Thoracic aorta (tissue), 2 donors: ENCODE results near the gene FHIT. TPM values are rescaled to one million over a fixed set of nuclear protein-coding genes. Genes with fewer than 3 reads are reported as not detected.
"Not testable (repeated sequence)": the region's sequence is repeated elsewhere in the genome, so short reads cannot be mapped to it uniquely, and the experiment has no call there.

ENCODE experiments used
- ATAC-seq: fragments of 150-250 bp; one replicate; pipeline ENCODE4 v1.8.0; 2017; ENCODE audit warnings: low read depth; ENCODE audit not compliant: insufficient number of reproducible peaks, low FRiP score
- DNase-seq: peaks from one replicate; pipeline ENCODE4 v3.0.0-alpha.2; 2020; ENCODE audit warnings: low spot score
- H3K27ac ChIP-seq, 2 donors: fragments of 200-600 bp; sonication (generic); 1 replicate in 1 of 2; 2 replicates in 1 of 2; pipeline ENCODE4 v1.5.1; 2016; ENCODE audit warnings: mild to moderate bottlenecking in 2 of 2, moderate library complexity in 2 of 2
- H3K27me3 ChIP-seq: fragments of 200-600 bp; sonication (generic); replicated peaks from 2 replicates; pipeline ENCODE4 v1.6.0; 2016; ENCODE audit warnings: mild to moderate bottlenecking; ENCODE audit not compliant: insufficient read depth
- H3K36me3 ChIP-seq: fragments of 200-600 bp; sonication (generic); one replicate; pipeline ENCODE4 v1.5.1; 2016
- H3K4me1 ChIP-seq, 2 donors: fragments of 200-600 bp; sonication (generic); 1 replicate in 1 of 2; 2 replicates in 1 of 2; pipeline versions ENCODE4 v1.5.1 to v1.6.0; 2016; ENCODE audit warnings: low read depth in 2 of 2, mild to moderate bottlenecking in 1 of 2; ENCODE audit not compliant: control insufficient read depth in 1 of 2
- H3K4me3 ChIP-seq: fragments of 200-600 bp; sonication (generic); 2 replicates; pipeline ENCODE4 v1.5.1; 2016; ENCODE audit warnings: mild to moderate bottlenecking
- H3K9me3 ChIP-seq: fragments of 200-600 bp; sonication (generic); 2 replicates; pipeline ENCODE4 v1.5.1; 2016
- total RNA-seq, 2 donors: library from RNA; depleted of rRNA; stranded (reverse); fragments of >200 nt; gene quantifications; one replicate each; pipeline versions ENCODE4 v1.1.0 to v1.2.3, GENCODE V29; 2016
- TF ChIP-seq, protein P1 (sequence below): fragments of 200-600 bp; sonication (generic); IDR thresholded peaks from one replicate; pipeline ENCODE4 v1.5.1; 2019; ENCODE audit warnings: antibody characterized with exemption

FHIT gene
- total RNA-seq, 2 donors from 2014 or later: 2.0 to 2.3 TPM

GRCh38 chr3:60989626-60990441 lies 261.4 kb downstream of the FHIT start:
- TF ChIP-seq, protein P1, sequence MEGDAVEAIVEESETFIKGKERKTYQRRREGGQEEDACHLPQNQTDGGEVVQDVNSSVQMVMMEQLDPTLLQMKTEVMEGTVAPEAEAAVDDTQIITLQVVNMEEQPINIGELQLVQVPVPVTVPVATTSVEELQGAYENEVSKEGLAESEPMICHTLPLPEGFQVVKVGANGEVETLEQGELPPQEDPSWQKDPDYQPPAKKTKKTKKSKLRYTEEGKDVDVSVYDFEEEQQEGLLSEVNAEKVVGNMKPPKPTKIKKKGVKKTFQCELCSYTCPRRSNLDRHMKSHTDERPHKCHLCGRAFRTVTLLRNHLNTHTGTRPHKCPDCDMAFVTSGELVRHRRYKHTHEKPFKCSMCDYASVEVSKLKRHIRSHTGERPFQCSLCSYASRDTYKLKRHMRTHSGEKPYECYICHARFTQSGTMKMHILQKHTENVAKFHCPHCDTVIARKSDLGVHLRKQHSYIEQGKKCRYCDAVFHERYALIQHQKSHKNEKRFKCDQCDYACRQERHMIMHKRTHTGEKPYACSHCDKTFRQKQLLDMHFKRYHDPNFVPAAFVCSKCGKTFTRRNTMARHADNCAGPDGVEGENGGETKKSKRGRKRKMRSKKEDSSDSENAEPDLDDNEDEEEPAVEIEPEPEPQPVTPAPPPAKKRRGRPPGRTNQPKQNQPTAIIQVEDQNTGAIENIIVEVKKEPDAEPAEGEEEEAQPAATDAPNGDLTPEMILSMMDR: no peak
- peaks cover 3% of the 10 kb centered on the region for H3K9me3 ChIP-seq
- ATAC-seq (no peak), DNase-seq (no peak)
- H3K36me3 ChIP-seq: no peaks in the 10 kb centered on the region
- H3K27ac ChIP-seq: no peak overlapping the region
- H3K4me3 ChIP-seq: no peak overlapping the region
- no peaks in the 10 kb centered on the region for H3K4me1 ChIP-seq
- no peaks in the 10 kb centered on the region for H3K27me3 ChIP-seq

DNA sequence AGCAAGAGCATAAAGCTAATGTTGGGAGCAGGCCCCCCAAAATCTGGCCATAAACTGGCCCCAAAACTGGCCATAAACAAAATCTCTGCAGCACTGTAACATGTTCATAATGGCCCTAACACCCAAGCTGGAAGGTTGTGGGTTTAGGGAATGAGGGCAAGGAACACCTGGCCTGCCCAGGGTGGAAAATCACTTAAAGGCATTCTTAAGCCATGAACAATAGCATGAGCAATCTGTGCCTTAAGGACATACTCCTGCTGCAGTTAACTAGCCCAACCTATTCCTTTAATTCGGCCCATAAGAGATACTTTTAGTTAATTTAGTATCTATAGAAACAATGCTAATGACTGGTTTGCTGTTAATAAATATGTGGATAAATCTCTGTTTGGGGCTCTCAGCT lies 264.1 kb downstream of the FHIT start:
- H3K27me3 ChIP-seq, ATAC-seq, H3K4me1 ChIP-seq, H3K9me3 ChIP-seq, H3K4me3 ChIP-seq, H3K27ac ChIP-seq, DNase-seq, H3K36me3 ChIP-seq: not testable (repeated sequence)

- no peaks in the 10 kb centered on the region for H3K36me3 ChIP-seq
- ATAC-seq: no peak
- H3K4me3 ChIP-seq: no peak overlapping the region
- TF ChIP-seq, protein P1: no peak
- no peak overlapping the region for H3K27ac ChIP-seq
- no peaks in the 10 kb centered on the region for H3K4me1 ChIP-seq
- peaks cover 7% of the 10 kb centered on the region for H3K9me3 ChIP-seq
- no peaks in the 10 kb centered on the region for H3K27me3 ChIP-seq
- DNase-seq: no peak
Observed at GRCh38 chr3:60986552-60986951, 264.7 kb downstream of the FHIT start.

GRCh38 chr3:60983906-60984305 lies 267.3 kb downstream of the FHIT start:
- TF ChIP-seq, protein P1: no peak
- H3K4me1 ChIP-seq: no peaks in the 10 kb centered on the region
- no peak for ATAC-seq
- no peak overlapping the region for H3K4me3 ChIP-seq
- no peak overlapping the region for H3K27ac ChIP-seq
- H3K9me3 ChIP-seq: peaks cover 7% of the 10 kb centered on the region
- no peaks in the 10 kb centered on the region for H3K27me3 ChIP-seq
- H3K36me3 ChIP-seq: no peaks in the 10 kb centered on the region
- DNase-seq: no peak

DNA sequence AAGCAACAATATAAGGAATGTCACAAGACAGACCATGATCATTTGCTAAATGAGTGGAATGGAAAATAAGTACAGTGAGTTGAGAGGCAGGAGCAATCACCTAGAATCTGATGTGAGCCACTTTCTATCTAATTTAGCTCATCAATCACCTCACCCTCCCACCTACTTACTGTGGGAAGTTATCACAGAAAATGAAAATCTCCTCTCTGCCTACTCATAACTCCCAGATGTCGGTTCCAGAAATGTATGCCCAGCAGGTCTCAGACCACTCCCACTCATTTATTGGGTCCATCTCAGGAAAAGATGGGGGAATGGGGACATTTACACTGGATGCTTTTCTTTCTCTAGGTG lies 270.9 kb downstream of the FHIT start:
- no peak for DNase-seq
- no peak overlapping the region for H3K4me3 ChIP-seq
- peaks cover 5% of the 10 kb centered on the region for H3K9me3 ChIP-seq
- H3K27ac ChIP-seq: no peak overlapping the region
- peak; percentile 28 for ATAC-seq
- no peaks in the 10 kb centered on the region for H3K36me3 ChIP-seq
- H3K4me1 ChIP-seq: no peaks in the 10 kb centered on the region
- TF ChIP-seq, protein P1: no peak
- no peaks in the 10 kb centered on the region for H3K27me3 ChIP-seq
